HL-60 (cell line): ENCODE data around the gene EXOC2.

Experiments
- DNase-seq, 2 experiments: peaks; one replicate each; pipeline ENCODE4 v3.0.0-alpha.2; 2010 to 2020; ENCODE audit warnings: low read depth in 1 of 2, low spot score in 1 of 2
- H3K27ac ChIP-seq: fragments of 250-450 bp; sonication (Bioruptor Pico); replicated peaks from 2 replicates; pipeline ENCODE4 v1.5.1; 2020; ENCODE audit warnings: mild to moderate bottlenecking, moderate library complexity
- H3K27me3 ChIP-seq: fragments of 250-450 bp; sonication (Bioruptor Pico); 2 replicates; pipeline ENCODE4 v1.5.1; 2021; ENCODE audit warnings: mild to moderate bottlenecking, moderate library complexity; ENCODE audit not compliant: insufficient read depth, poor library complexity, severe bottlenecking
- H3K4me3 ChIP-seq: replicated peaks from 2 replicates; pipeline ENCODE4 v1.5.1; 2011; ENCODE audit warnings: mild to moderate bottlenecking, control low read depth, low read length; ENCODE audit not compliant: insufficient read depth
- CTCF ChIP-seq: IDR thresholded peaks from one replicate; pipeline ENCODE4 v1.5.1; 2011; ENCODE audit warnings: low read length, control low read depth, inconsistent platforms; ENCODE audit not compliant: insufficient read depth
- GABPA ChIP-seq: IDR thresholded peaks from 2 replicates; pipeline ENCODE4 v1.6.1; 2012; ENCODE audit warnings: low read depth
- POLR2AphosphoS5 ChIP-seq: IDR thresholded peaks from 2 replicates; pipeline ENCODE4 v1.6.1; 2012; ENCODE audit warnings: low read depth
- REST ChIP-seq: IDR thresholded peaks from 2 replicates; pipeline ENCODE4 v1.6.1; 2012; ENCODE audit warnings: low read depth; ENCODE audit not compliant: insufficient replicate concordance
- SPI1 ChIP-seq: IDR thresholded peaks from 2 replicates; pipeline ENCODE4 v1.6.1; 2012; ENCODE audit warnings: low read depth, mild to moderate bottlenecking, borderline replicate concordance

Gene EXOC2

GRCh38 chr6:674956-675355, 18.0 kb downstream of the EXOC2 start:
- no peak for DNase-seq
- no peaks in the 10 kb centered on the region for H3K27me3 ChIP-seq
- H3K27ac ChIP-seq = no peak overlapping the region
- no peak overlapping the region for H3K4me3 ChIP-seq
- TF ChIP-seq SPI1 (no peak), REST (no peak)

- no peak for DNase-seq
- H3K27ac ChIP-seq = no peak overlapping the region
- no peaks in the 10 kb centered on the region for H3K27me3 ChIP-seq
- no peak for TF ChIP-seq SPI1
- TF ChIP-seq REST = no peak
- TF ChIP-seq POLR2AphosphoS5 = no peak
- TF ChIP-seq GABPA = no peak
- TF ChIP-seq CTCF = no peak
- no peak overlapping the region for H3K4me3 ChIP-seq
Observed at GRCh38 chr6:674406-674805, 18.5 kb downstream of the EXOC2 start.

- H3K4me3 ChIP-seq = no peak overlapping the region
- DNase-seq = no peak
- TF ChIP-seq REST (no peak), CTCF (no peak), GABPA (no peak), POLR2AphosphoS5 (no peak), SPI1 (no peak)
Observed at GRCh38 chr6:667253-667927, 25.5 kb downstream of the EXOC2 start.

More at GRCh38 chr6:667253-667927, 25.5 kb downstream of the EXOC2 start:
- H3K27ac ChIP-seq = no peak overlapping the region
- H3K27me3 ChIP-seq = no peaks in the 10 kb centered on the region
